A204.1 (cell line): Measurements from ENCODE around the gene RND2.
"Not testable (repeated sequence)": the region's sequence is repeated elsewhere in the genome, so short reads cannot be mapped to it uniquely, and the experiment has no call there.

Experiments
- FAIRE-seq: peaks from 2 replicates; lab custom pipeline; 2012; peaks lifted over from hg19 to GRCh38; lab: Jason Lieb, UNC

Gene RND2

DNA sequence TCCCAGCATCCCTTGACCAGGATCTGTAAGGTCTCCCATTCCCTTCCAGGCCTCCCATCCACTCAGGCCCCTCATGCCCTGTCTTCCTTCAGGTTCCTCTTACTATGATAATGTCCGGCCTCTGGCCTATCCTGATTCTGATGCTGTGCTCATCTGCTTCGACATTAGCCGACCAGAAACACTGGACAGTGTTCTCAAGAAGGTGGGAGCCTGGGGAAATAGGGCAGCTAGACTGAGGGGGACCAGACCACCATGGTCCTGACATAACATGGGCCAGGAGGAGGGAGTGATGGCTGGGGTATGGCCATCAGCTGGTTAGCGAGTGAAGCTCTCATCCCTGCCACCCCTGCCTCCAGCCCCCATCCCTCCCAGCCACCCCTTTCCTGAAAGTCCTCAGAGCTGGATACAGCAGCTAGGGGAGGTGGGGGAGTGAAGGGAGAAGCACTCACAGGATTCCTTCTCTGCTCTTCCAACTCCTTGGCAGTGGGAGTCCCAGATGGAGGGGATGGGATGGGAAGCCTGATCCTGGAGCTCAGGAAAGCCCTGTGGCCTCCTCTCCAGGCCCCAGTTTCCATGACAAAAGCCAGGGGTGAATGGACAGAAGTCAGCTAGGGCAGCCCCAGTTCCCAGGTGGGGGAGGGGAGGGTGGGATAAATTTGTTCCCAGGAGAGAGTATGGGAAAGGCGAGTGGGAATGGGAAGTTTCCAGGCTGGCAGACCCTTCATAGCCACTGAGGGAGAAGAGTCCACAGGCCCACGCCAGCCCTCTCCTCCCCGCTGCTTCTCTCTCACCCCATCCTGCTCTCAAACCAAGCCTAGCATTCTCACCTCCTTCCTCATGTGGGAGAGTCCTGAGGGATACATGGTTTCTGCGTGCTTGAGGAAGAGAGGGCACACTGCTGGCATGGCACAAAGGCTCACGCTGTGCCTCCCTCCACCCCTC lies 2.3 kb downstream of the RND2 start:
- no peak for FAIRE-seq

- FAIRE-seq = no peak
These were observed 3.3 kb downstream of the RND2 start for GRCh38 chr17:43028221-43028861.

- no peak for FAIRE-seq
These were observed 5.2 kb downstream of the RND2 start for GRCh38 chr17:43030137-43030767.

- no peak for FAIRE-seq
These were observed 6.6 kb downstream of the RND2 start for GRCh38 chr17:43031666-43032065.

GRCh38 chr17:43033948-43034881 lies 9.2 kb downstream of the RND2 start:
- FAIRE-seq = no peak

- FAIRE-seq = no peak
These were observed 9.9 kb downstream of the RND2 start for GRCh38 chr17:43034894-43035293.

GRCh38 chr17:43039646-43040045 lies 14.6 kb downstream of the RND2 start:
- no peak for FAIRE-seq

DNA sequence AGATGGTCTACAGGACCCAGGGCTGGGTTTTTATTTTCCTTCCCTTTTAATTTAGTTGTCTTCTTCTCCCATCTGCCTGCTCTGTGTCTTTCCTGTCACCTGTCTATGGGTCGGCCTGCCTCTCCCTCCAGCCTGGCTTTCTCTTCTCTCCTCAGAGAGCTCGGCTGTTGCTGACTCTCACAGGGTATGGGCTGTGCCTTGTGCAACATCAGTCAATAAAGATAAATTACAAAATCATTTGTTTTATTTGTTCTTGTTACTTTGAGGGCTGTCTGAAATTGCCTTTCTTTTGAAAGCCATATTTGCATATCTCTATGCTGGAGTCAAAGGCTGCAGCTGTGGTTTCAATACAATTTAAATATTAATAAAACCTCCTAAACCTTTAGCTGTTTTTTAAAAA lies 15.6 kb downstream of the RND2 start:
- no peak for FAIRE-seq

DNA sequence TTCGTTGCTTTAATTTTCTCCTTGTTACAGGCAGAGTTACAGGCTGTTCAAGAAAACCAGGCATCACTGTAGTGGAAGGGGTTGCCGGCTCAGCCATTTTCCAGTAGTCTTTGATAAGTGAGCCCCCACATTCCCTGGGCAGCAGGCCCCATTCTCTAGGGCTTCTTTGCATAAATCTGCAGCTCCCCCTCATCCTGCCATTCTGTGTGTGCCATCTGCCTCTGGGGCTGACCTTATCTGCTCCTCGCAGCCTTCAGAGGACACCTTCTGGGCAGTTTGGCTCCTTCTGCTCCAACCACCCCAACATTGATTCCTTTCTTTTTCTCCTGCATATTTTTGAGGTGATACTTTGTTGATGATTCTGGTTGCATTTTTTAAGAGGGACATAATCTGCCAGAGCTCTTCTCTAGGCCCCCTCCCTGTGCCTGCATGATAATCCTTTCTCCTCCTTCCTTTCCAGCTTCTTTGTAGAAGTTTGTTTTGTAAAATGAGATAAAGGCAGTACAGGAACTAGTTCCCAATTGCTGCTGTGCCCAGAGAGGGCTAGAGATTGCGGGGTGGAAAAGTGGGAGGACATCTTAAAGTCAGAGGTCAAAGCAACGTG lies 17.1 kb downstream of the RND2 start:
- no peak for FAIRE-seq

DNA sequence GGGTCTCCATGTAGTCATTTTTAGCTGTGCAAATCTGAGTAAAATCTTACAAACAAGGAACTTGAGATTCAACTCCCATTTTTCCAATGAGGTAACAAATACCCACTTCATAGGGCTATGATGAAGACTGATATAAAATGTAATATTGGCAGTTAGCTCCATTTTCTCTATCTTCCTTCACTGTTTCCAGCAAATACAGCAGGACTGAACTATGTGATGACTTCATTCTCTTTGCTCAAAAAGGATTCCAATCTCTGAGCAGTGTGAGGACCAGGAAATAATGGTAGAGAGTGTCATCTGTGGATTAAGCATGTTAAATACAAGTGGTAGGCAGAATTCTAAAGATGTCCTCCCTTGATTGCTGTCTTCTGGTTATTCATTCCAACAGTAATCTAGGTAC lies 18.3 kb downstream of the RND2 start:
- no peak for FAIRE-seq

GRCh38 chr17:43044024-43044423 lies 19.0 kb downstream of the RND2 start:
- no peak for FAIRE-seq

GRCh38 chr17:43051969-43052368 lies 26.9 kb downstream of the RND2 start:
- FAIRE-seq = no peak

- not testable (repeated sequence) for FAIRE-seq
These were observed 28.0 kb downstream of the RND2 start for GRCh38 chr17:43053008-43053407.

DNA sequence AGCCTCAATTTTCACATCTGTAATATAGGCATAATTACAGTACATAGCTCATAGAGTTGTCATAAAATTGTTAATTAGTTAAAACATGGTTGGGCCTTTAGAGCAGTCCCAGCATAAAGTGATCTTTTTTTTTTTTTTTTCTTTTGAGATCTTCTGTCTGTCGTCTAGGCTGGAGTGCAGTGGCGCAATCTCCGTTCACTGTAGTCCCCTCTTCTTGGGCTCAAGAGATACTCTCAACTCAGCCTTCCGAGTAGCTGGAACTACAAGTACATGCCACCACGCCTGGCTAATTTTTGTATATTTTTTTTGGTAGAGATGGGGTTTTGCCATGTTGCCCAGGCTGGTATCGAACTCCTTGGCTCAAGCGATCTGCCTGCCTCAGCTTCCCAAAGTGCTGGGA lies 31.0 kb downstream of the RND2 start:
- FAIRE-seq = no peak

DNA sequence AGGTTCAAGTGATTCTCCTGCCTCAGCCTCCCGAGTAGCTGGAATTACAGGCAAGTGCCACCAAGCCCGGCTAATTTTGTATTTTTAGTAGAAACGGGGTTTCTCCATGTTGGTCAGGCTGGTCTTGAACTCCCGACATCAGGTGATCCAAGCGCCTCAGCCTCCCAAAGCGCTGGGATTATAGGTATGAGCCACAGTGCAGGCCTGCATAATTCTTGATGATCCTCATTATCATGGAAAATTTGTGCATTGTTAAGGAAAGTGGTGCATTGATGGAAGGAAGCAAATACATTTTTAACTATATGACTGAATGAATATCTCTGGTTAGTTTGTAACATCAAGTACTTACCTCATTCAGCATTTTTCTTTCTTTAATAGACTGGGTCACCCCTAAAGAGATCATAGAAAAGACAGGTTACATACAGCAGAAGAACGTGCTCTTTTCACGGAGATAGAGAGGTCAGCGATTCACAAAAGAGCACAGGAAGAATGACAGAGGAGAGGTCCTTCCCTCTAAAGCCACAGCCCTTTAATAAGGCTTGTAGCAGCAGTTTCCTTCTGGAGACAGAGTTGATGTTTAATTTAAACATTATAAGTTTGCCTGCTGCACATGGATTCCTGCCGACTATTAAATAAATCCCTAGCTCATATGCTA lies 38.1 kb downstream of the RND2 start:
- no peak for FAIRE-seq

DNA sequence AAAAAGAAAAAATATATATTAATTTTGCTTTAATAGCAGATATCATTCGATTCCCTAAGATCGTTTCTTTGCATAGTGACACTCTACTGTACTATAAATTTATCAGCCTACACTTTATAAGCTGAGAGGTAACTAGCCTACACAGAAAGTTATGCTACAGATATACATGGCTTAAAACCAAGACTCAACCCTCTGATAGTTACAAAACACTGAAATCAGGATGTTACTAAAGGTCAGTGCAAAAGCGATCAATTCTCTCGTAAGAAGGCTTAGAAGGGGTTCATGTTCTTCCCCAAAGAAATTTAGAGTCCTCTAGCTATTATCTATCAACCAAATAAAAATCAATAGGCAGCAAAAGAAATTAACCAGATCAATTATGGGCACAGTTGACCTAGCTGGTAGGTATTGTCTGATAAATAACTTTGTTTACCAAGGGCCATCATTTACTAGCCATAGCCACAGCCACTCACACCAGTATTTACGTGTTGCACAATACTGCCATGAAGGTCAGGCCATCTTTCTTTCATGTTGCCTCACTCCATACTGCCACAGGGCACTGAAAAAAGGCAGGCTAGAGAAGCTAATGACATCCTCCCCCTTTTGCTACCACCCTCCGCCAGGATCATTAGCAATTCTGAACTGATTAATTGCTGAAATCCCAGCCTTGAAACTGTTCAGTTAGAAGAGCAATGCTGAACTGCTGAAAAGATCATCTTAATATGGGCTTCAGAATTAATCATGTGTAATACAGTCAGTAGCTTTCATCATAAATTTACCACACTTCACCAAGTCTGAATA lies 43.7 kb downstream of the RND2 start:
- FAIRE-seq = no peak

DNA sequence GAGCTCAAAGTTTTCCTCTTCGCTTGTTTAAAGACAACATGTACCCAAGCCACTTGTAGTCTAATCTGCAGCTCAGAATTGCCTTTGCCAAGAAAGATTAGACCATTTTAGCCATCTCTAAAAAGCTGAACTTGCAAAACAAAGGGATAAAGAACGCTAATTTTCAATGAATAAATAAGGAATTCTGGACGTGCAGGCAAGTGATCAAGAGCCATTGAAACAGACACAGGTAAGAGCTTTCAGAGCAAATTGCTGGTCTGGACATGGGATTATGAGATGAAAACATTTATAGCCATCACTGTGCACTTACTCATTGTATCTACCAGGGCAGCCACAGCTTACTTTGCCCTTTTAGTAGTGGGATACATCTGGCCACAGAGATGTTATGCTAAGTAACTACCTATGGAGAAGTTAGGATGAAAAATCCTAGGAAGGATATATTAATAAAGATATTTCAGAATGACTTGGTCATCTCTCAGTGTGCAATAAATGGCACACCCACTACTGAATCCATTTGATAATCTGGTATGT lies 44.4 kb downstream of the RND2 start:
- FAIRE-seq = no peak

GRCh38 chr17:43070257-43070656 lies 45.2 kb downstream of the RND2 start:
- FAIRE-seq = no peak

DNA sequence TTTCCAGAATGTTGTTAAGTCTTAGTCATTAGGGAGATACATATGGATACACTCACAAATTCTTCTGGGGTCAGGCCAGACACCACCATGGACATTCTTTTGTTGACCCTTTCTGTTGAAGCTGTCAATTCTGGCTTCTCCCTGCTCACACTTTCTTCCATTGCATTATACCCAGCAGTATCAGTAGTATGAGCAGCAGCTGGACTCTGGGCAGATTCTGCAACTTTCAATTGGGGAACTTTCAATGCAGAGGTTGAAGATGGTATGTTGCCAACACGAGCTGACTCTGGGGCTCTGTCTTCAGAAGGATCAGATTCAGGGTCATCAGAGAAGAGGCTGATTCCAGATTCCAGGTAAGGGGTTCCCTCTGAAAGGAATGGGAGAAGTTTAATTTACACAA lies 45.8 kb downstream of the RND2 start:
- no peak for FAIRE-seq

GRCh38 chr17:43074869-43075268 lies 49.8 kb downstream of the RND2 start:
- FAIRE-seq = no peak
